Measurements from ENCODE around the gene TMEM229B.

TMEM229B gene
- total RNA-seq, result 18.2 to 62.0 (median 28.5) reads per million in 4 experiments

DNA sequence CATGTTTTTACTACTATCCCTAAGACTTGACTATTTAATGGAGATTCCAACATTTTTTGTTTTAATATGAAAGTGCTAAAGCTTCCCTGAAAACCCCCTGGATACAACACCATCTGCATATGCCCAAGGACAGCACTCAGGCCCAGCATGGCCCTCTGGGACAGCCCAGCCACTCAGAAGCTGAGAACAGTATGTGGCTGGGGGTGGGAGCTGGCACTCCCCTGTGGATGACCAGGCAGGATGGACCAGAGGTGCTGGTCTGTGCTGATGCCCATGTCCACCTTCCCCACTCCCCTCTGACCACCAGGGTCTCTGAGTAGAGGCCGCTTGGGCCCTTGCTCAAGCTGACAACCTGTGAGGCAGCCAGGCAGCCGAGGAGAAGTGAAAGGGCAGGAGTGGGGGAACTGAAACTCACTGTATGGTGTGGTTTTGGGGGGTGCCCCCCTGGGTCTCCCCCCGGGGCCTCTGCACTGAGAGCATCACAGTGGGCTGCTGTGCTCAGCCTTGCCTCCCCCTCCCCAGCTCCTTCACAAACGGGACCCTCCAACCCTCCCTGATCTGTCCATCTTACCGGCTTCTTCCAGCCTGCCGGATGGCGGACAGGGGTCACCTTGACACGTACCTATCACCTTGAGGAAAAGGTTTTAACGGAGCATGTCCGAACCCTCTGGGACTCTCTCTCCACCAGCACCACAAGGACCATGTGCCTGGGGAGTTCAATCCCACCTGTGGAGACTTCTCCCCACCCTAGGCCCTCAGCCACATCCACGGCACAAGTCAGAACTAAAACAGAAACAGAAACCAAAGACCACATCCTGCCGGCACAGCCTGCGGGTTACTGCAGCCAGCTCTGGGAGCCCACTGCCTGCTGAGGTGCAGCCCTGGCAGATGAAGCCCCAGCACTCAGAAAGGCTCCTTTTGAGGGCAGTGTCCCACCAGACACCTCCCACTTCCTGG is at the start of gene TMEM229B:
Gene TMEM229B (minus strand): TSS at position 785 of the 957 bp plus-strand sequence. CDS start 14,798 bp downstream, outside the sequence.
- DNase-seq, result peak; percentile 35

DNA sequence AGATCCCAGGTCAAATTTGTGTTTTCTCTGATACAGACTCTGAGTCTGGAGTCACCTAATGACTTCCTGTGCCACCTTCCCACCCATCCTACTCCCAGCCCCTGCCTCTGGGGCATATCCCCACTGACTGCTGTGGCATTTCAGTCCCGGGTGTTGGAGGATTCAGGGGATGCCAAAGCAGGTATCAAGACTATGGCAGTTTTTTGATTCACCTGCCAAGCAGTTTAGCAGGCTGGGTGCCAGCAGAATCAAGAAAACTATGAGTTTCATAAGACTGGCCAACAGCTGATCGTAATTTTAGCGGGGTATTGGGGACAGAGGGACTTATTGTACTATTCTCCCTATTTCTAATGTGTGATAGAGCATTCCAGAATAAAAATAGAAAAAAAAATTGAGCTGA is 49.2 kb upstream of the TMEM229B start:
- no peak for DNase-seq

- DNase-seq, result no peak
These were observed 47.6 kb upstream of the TMEM229B start for GRCh38 chr14:67536087-67536486.

GRCh38 chr14:67533754-67534085 is 45.2 kb upstream of the TMEM229B start:
- no peak for DNase-seq

DNA sequence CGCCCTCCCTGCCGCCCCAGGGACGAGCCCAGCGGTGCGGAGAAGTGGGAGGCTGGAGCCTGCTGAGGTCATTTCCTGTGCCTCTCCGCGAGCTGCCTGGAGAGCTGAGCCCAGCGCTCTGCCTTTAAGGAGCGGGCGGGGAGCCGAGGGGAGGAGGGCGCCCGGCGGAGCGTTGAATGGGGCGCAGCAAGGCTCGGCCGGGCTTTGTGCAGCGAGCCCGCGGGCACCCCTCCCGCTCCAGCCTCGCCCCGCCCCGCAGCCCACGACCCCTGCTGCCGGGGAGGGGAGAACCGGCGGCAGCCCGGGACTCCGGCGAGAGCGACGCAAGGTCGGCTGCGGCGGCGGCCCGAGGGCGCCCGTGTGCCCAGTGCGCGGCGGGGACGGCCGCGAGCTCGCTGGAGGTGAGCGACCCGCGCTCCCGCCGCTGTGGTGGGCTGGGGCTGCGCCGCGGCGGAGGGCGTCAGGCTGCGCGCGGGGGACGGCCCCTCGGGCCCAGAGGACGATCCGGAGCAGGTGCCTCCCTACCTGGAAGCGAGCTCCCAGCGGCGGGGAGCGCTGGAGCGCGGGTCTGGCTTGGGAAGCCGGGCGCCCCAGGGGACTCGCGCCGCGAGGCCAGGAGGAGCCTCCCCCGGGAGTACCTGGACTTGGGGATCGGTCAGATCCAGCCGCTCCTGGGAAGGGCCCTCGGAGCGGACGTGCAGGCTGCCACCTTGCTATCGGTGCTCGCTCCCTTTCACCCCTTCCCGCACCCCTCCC is 44.7 kb upstream of the TMEM229B start, which contains the start of gene PLEKHH1:
Gene PLEKHH1 (plus strand): TSS at position 293 of the 756 bp plus-strand sequence. CDS start 8,578 bp downstream, outside the sequence.
- DNase-seq, result no peak

DNA sequence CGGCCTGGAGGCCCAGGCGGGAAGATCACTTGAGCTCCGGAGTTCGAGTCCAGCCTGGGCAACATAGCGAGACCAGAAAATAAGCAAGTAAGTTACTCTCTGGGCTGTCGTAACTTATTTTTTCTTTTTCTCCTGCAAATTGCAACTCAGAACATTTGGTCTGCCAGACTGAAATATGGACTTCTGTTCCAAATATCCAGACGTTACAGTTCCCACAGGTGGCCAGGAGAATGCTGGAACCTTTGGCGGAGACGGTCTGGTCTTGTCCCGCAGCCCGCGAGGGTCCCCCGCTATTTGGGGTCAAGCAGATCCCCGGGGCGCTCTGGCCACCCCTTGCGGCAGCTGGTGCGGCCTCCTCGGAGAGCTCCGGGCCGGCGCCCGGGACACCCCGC is 44.1 kb upstream of the TMEM229B start:
- DNase-seq, result no peak

GRCh38 chr14:67529947-67530935 is 41.7 kb upstream of the TMEM229B start:
- DNase-seq, result no peak

GRCh38 chr14:67528276-67528675 is 39.8 kb upstream of the TMEM229B start:
- no peak for DNase-seq

DNA sequence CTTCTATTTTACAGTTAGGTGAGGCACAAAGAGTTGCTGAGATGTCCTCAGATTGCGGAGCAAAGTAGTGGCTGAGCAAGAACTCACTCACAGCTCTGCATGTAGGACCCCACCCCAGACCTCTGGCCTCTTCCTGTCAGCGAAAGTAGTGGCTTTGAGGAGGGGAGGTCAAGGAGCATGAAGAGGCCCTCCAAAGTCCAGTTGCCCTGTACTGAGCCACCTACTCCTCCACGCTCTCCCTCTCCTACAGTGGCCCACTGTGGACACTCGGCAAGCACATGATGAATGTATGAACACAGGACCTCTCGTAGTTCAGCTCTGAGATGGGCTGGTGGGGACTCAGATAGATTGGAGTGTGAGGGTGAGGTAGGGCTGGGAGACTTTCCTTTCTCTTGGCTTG is 39.2 kb upstream of the TMEM229B start:
- DNase-seq, result no peak

GRCh38 chr14:67526676-67527459 is 38.3 kb upstream of the TMEM229B start:
- DNase-seq, result no peak

DNA sequence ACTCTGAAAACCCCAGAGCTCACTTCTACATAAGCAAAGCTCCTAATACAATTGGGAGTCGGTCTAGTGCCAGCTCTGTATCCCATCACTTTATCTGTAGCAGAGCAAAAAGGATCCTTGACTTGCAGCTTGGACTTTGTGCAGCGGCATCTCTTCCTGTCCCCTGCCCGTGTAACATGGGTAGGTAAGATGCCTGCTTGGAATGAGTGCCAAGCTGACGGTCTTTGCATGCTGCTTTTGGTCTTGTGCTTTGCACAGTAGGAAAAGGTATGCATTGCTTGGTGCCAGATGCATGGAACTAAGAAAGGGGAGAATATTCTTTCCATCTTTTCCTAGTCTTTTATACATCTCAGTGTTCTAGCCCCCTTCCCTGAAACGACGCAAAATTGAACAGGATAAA is 37.7 kb upstream of the TMEM229B start:
- DNase-seq, result no peak

DNA sequence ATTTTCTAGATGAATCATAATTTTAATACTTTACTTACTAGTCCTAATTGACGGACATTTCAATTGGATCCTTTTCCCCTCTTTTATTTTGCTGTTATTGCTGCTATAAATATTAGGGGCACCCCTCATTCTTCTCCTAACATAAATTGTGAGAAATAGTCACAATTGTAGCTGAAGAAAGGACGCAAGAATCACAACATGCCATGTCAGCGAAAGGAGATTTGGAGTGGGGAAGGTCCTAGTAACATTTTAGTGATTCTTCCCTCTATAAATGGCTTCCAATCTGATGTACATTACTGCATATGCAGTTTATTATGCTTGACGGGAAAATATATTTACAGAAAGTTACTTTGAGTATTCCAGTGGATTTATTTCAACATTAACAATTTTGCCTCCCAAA is 36.9 kb upstream of the TMEM229B start:
- no peak for DNase-seq

DNA sequence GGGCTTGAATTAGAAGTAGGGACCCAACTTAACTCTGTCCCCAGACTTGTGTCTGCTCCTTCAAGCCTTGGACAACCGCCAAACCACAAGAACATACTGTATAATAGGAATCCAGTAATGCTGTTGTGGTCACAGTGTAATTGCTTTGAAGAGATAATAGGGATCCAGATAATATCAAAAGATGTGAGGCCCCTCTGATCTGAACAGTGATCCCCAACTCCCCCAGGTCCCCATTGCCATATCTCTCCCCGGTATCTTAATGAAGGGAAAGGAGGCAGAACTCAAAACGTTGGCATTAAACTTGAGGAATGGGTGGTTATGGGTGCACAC is 36.1 kb upstream of the TMEM229B start:
- no peak for DNase-seq

DNA sequence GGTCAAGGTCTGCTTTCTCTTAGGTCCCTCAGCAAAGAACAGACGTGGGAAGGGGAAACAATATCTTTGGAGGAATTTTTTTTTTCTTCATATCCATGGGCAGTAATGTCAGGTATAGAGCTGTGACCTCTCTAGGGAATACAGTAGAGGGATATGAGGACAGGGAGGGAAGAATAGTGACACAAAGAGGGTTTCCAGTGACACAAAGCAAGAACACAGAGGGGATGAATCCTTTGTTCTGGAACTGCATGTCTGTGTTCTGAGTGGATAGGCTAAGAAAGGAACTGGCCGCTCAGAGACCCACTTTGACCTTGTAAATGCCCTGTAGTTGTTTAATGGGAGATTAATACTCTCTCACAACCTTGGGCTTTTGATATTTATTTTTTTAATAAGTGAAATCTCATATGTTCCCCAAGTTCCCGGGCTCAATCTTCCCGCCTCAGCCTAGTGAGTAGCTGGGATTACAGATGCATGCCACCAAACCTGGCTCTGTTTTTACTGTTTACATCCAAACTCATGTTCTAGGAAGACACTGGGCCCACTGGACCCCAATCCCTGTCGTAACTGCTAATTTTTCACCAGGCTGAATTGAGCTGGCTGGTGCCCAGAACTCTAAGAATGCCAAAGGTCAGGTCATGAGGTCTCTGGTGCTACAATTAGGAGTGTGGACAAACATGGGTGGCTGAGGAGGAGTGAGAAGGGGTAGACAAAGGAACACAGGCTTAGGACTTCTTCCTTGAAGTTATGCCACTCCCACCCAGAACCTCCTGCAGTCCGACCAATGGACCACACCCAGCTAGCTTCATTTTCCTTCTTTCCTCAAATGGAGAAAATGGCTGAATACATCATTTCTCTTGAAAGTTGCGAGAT is 35.5 kb upstream of the TMEM229B start:
- DNase-seq, result no peak

GRCh38 chr14:67522270-67522669 is 33.7 kb upstream of the TMEM229B start:
- DNase-seq, result no peak

GRCh38 chr14:67520482-67520881 is 32.0 kb upstream of the TMEM229B start:
- DNase-seq, result no peak

DNA sequence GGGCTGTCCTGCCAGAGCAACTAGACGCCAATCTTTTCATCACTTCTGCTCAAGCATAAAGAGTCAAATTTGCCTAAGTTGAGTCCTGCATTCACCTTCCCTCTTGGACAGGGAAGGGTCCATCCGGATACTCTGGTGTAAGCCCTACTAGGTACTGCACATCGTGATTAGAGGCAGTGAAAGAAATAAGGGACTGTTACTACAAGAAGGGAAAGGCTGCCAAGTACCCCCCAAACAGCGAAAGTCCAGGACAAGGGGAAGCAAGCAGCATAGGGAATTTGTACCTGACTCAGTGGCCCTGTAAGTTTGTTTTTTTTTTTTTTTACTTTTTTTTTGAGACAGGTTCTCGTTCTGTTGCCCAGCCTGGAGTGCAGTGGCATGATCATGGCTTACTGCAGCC is 30.9 kb upstream of the TMEM229B start:
- no peak for DNase-seq

DNA sequence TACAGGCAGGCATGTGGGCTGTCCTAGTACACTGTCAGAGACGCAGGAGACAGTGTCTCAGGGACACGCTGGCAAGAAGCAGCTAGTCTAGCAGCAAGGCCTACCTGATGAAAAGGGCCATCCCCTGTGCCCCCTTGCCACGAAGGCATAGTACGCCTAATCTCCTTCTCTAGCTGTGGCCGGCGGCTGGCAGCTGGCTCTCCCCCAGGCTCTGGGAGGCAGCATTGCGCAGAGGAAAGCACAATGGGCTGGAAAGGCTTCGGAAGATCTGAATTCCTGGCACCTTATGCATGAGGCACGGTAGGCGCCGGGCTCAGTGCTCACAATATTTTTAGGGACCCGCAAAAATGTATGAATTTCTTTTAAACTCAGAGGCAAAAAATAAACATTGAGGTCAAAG is 28.6 kb upstream of the TMEM229B start:
- no peak for DNase-seq

GRCh38 chr14:67516676-67517075 is 28.2 kb upstream of the TMEM229B start:
- DNase-seq, result no peak

DNA sequence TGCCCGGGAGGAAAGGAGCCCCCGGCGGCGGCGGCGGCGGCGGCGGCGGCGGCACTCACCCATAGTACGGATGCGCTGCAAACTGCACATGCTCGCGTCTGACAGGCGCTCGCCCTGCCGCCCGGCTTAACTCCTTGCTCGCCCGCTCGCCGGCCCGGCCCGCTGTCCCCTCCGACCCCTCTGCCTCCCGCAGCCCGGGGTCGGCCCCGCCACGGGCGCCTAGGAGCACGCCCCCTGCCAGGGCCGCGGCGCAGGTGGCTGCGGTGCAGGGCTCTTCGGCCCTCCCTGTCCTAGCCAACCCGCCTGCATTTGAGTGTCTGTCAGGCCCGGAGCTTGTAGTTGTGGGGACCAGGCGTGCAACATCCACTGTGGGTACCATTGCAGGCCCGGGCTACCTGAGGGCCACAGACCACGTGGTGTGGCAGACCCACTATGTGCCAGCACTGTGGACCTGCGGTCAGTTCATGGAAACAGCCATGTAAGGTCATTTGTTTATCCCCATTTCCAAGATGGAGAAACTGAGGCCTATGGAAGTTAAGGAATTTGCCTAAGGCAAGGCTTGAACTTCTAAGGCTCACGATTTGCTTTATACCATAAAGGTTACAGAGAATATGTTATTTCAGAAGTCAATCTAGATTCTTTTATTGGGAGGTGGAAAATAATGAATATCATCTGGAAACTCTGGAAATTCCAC is 27.0 kb upstream of the TMEM229B start:
- no peak for DNase-seq

Data from effector CD8-positive, alpha-beta T cell (primary cell).